ENCODE results near the gene GABBR2.
A peak's percentile ranks its signal among the peaks of the same experiment; 100 is the strongest.

Gene GABBR2

DNA sequence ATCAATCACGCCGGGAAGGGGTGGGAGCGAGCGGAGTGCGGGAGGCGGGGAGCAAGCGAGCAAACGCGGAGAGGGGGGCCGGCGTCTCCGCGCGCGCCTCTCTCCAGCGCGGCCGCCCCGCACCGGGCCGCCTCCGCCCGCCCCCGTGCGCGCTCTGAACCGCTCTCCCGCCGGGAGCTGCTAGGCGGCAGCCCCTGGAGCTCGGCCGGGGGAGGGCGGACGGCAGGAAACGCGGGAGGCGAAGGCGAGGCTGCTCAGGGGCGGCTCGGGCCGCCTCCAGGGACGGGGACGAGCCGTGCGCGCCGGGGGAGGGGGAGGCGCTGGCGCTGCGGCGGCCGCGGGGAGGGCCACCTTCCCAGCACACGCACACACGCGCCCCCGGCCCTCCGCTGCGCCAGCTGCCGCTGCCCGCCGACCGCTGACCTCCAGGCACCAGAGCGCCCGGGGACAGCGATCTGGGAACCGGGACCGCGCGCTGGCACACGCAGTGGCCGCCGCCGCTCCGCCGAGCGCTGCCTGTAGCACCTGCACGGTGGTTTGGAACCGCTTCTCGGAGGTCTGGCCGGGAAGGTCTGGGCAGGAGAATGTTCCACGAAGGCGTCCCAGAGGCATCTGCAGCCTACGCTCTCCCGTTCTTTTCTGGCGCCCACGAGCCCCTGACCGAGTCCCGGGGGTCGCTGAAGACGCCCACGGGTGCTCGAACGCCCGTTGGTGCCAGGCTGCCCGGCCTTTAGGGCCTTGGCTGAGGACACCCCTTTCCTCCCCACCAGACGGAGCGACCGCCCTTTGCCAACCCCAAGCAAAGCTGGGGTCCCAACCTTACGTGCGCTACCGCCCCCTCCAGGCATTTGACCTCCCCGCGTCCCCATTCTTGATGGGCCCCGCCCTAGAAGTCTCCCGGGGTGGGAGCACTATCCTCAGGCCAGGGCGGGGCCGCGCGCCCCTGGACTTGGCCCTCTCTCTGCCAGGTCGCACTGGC is at the start of gene GABBR2:
TSS of gene GABBR2 (minus strand) at position 3 of the 979 bp plus-strand sequence. CDS start 198 bp downstream, outside the sequence.
- no peak for DNase-seq (ENCODE audit: low read depth in 2 of 2)

DNA sequence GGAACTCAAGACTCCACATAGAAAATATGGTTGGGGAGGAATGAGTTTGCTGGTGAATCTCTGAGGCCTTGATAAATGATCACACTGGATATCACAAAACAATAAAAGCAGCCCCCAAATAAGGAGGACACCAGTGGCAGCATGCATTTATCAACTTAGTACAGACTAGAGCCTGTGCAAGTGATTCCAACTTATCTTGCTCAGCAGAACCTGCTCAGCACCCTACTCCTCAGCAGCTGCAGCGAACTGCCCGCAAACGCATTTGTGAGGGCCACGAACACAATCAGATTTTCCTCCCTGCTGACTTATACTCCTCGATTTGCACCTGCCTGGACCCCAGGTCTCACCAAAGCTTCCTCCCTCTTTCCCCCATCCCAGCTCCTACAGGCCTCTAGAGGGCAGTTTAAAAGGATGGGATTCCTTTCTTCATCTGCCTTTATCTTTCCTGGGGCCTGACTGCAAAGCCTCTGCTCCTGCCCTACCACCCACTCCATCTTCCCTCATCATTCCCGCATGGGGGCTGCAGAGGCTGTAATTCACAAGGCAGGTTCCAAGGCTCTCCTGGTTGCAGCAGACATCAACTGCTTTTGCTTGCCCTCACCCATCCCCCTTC is 46.4 kb upstream of the GABBR2 start:
- DNase-seq (ENCODE audit: low read depth in 2 of 2), result no peak

DNA sequence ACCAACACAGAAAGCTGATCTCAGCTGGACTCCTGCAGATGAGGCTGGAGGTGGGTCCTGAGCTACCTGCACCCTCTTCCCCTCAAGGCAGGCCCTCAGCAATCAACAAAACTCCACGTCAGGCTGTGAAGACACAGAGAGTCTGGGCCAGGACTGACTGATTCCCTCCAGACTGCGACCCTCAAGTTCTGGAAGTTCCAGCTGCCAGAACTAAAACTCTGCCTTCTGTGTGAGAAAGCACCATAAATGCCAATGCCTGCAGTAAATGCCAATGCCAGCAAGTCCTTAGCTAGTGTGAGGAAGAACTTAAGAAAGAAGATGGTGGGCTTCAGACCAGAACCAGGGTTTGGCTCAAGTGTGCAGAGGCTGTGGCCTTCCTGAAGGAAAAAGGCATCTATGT is 42.5 kb upstream of the GABBR2 start:
- DNase-seq (ENCODE audit: low read depth in 2 of 2), result no peak

DNA sequence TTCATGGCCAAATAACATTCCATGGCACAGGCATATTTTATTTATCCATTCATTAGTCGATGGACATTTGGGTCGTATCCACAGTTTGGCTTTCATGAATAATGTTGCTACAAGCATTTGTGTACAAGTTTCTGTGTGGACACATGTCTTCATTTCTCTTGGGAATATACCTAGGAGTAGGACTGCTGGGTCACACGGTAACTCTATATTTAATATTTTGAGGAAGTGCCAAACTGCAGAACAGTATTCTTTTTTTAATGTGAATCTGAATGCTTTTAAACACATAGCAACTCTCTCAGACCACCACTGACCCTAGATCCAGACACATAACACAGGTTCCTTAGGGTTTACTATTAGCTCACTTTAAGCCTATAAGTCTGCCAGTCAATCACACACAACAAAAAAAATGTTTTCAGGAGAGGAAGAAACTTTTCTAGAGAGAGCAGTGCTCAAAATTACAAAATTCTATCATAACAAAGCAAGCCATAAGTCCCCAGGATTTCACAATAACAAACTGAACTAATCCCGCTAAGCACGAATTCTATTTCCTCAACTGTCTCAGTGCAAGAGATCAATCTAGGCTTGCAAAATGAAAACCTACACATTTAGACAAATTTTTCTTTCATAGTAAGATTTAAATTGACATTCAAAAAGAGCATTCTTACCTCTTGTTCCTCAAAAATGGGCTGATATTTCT is 41.8 kb upstream of the GABBR2 start:
- no peak for DNase-seq (ENCODE audit: low read depth in 2 of 2)

DNA sequence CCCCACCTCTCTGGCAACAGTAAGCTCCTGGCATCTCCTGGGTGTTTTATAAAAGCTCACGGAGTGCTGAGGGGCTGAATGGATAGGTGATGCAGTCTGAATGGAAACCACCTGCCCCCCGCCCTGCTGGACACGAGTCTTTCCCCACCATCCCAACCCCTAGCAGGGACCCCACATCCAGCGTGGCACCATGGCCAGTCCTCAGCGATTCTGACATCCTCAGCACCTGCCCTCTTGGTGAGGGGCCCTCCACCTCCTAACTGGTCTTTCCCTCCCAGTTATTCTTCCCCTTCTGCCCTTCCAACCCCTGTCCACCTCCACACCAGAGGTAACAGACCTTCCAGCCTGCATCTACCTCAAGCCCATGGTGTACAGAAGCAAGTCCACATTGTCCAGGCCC is 38.7 kb upstream of the GABBR2 start:
- no peak for DNase-seq (ENCODE audit: low read depth in 2 of 2)

DNA sequence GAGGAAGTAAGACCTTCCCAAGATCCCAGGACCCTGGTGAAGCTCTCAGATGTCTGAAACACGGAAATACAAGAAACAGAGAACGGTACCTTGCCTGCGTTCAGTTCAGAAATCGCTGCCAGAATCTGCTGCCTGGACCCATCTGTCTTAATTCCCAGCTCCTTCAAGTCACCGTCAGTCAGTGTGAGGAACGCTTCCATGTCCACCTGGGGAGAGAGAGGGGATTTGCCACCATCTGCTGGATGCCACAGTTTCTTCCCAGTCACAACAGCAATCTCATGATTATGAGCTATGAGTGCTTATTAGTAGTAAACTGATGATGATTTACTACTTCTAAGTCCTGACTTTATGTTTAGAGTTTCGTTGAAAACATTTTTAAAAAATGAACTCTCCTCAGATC is 36.7 kb upstream of the GABBR2 start:
- DNase-seq (ENCODE audit: low read depth in 2 of 2), result no peak

DNA sequence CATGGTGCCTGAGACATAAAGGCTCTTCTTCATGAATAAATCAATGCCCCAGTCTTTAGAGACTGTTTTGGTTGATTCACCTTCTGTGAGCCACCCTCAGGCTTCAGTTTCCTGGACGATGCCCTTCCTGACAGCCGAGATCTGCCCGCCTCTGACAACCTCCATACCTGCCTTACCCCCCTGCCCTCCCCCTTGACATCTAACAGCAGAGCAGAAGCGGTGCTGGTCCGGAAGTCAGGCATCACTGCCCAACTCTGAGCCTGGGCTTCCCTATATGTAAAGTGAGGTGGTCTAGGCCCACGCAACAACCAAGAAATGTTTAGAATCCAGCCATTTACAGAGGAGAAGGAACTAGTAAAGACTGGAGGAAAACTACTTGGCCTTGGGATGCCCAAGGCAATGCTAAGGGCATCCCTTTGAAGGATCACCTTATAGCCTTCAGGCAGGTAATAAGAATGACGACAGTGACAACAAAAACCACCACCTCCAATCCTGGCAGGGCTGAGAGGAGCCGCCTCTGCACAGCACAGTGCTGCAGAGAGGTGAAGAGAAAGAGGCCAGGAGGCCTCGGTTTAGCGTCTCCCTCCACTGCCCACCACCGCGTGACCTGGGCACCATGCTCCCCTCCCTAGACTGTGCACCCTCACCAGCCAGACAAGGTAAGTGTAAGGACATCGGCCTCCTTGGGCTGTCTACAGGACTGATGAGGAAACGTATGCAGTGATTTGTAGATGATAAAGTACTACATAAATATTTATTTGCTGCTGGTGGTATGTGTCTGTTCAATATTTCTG is 35.3 kb upstream of the GABBR2 start:
- DNase-seq (ENCODE audit: low read depth in 2 of 2), result no peak

DNA sequence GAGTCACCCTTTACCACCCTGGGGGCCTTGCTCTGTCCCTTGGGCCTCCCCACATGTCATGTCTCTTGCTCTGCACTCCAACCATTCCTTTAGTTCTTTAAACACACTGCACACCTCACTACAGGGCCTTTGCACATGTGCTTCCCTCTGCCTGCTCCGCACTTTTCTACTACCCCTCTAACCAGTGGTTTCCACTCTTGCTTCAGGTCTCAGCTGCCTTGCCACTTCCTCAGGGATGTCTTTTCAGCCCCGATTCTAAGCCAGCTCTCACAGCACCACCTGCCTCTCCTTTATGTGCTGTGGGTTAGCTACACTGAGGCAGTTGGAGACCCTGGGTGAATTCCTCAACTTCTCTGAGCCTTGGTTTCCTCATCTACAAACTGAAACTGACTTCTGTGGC is 34.6 kb upstream of the GABBR2 start:
- no peak for DNase-seq (ENCODE audit: low read depth in 2 of 2)

DNA sequence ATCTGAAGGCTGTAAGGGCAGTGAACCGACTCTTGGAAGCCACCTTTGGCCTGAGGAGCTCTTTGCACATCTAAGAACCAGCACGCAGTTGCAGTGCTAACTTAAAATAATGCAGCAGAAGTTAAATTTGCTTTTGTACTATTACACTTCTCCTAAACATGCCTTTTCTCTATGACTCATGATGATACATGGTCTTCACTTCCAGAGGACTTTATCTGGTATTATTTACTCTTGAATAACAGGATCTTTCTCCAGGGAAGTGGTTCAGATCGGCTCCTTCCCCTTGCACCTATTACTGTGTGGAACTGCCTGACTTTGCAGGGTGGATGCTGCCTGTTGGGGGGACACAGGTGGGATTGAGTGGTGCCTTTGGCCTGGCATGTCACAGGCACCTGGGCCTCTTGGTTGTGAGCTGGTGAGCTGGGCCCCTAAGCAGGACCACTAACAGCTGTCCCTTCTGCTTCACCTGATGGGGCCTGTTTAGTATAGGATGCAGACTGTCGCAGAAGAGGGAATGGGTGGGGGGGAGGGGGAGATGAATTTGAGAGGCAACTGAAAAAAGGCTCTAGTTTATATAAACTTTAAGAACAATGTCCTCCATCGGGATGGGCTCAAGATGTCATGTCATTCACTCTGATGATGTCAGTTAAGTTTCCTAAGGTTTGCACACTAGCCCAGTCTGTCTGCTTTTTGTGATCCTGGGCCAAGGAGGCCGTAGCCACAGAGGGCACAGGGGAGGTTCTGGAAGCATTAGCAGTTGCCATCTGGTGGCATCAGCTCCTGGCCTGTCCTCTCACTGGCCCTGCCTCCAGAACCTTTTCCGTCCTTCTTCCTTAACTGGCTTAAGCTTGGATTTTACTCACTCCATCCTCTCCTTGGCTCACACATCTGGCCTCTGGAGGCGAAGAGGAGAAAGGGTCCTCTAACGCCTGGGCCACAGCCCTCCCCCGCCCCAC is 33.9 kb upstream of the GABBR2 start:
- peak in 1 of 2 experiments; percentile 4 for DNase-seq (ENCODE audit: low read depth in 2 of 2)

DNA sequence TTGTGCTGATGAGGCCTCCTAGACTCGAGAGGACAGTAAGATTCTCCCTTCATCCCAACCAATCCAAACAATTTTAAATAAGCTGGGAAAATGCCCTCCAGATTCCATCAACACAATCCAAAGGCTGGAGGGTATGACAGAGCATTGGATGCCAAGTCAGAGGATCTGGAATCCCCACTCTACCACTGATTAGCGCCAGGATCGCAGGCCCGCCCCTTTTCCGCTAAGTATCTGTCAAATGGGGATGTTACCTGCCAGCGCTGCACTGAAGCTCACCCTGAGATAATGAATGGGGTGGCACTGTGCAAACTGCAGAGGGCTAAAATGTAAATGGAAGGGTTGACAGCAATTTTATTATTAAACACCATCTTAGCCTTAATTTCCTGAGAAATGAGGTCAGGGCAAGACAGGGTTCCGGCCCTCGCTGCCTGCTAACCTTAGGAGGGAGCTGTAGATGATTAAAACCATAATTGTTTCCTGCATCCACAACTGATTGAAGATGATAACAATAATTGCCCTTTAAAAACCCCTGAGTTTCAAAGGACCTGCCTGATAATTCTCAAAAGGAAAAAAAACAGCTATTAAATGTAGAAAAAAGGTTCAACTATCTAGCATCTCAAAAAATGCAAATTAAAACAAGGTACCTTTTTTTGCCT is 31.6 kb upstream of the GABBR2 start:
- no peak for DNase-seq (ENCODE audit: low read depth in 2 of 2)

DNA sequence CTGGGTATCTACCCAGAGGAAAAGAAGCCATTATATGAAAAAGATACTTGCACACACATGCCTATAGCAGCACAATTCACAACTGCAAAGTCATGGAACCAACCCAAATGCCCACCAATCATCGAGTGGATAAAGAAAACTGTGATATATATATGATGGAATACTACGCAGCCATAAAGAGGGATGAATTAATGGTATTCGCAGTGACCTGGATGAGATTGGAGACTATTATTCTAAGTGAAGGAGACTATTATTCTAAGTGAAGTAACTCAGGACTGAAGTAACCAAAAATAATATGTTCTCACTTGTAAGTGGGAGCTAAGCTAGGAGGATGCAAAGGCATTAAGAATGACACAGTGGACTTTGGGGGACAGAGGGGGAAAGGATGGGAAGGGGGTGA is 30.0 kb upstream of the GABBR2 start:
- no peak for DNase-seq (ENCODE audit: low read depth in 2 of 2)

DNA sequence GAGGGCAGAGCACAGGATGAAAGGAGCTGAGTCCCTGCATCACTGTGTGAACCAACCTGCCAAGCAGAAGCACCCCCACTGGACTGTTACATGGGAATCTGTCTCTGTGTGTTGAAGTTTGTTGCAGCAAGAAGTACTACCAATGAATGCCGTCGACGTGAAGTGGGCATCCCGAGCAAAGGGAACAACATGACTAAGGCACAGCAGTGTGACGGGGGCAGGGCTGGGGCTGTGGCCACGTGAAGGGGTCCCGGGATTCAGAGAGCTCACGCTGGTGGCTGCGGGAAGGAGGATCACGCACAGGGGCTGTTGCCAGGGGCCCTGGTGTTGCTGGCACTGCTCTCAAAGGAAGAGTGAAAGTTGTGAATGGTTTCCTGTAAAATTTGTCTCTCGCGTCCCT is 27.5 kb upstream of the GABBR2 start:
- no peak for DNase-seq (ENCODE audit: low read depth in 2 of 2)

DNA sequence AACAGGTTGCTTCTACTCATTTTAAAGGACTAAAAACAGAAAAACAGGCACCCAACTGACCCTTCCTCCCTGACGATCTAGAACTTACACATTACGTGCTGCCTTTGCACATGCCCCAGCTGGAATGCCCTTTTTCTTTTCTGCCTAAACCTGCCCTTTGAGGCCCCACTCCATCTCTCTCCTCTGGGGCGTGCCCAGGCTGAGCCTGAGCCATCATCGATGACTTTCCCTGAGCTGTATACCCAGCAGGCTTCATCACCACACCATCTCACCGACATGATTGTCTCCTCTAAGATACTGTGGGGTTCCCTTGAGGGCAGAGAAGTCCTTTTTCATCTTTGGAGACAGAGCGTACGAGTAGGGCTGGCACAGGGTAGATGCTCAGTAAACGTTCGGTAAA is 24.1 kb upstream of the GABBR2 start:
- no peak for DNase-seq (ENCODE audit: low read depth in 2 of 2)

DNA sequence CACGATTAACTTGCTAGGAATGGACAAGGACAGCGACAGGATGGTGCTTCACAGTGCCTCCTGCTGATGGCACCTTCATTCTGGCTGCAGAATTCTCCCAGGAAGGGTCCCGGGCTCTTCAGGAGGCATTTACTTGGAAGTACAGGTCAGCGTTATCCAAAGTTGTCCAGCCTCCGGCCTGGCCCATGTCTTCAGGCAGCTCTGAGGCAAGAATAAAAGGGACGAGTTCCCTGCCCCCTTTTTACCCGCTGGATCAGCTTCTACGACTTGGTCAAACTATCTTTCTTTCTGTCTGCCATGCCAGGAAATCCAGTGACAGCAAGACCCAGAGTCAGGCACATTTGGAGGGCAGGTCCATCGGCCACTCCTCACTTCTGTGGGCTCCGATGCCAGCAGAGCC is 23.4 kb upstream of the GABBR2 start:
- no peak for DNase-seq (ENCODE audit: low read depth in 2 of 2)

DNA sequence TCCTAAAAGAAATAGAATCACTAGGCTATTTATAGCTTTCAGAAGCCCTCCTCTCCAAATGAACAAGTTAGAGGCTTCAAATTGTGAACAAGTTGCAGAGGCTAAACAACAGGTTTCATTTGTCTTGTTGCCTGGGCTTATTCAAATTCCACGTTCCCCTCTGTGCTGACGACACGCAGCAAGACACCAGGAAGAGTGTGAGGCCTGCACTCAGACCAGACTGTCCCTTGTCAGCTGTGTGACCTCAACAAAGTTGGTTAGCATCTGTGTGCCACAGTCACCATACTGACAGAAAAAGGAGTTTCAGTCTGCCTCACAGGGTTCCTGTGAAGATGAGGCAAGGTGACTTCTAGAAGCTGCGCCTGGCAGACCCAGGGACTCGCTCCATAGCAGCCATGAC is 22.1 kb upstream of the GABBR2 start:
- no peak for DNase-seq (ENCODE audit: low read depth in 2 of 2)

DNA sequence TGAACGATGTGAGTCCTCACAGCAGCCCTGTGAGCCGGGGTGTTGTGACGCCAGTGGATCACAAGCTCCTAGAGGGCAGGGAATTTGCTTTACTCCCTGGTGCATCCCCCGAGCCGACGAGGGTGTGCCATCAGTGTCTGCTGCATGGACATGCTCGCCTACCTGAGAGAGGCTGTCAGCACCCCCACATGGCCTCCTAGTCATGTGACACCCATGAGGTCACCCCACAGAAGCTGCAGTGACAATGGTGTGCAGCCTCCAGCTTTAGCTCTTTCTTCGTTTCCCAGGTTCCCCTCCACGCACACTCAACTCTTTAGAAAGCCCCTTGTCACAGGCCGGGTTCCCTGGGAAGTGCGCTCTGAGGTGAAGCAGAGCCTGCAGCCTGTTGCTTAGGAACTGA is 19.8 kb upstream of the GABBR2 start:
- DNase-seq (ENCODE audit: low read depth in 2 of 2), result no peak

DNA sequence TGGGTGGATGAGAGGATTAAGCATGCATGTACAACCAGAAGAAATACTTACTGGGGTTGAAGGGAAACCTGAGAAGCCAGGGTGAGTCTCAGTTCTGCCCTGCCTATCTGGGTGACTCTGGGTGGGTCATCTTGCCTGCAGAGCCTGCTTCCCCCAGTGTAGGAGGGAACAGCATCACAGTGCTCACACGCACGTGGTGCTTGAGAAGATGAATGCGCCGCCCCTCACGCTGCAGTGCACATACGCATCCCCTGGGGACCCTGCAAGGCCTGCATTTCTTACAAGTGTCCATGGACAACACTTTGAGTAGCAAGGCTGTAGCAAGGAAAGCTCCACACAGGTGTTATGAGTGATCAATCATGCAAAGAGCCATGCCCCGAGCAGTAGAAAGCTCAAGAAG is 18.7 kb upstream of the GABBR2 start:
- DNase-seq (ENCODE audit: low read depth in 2 of 2), result no peak

DNA sequence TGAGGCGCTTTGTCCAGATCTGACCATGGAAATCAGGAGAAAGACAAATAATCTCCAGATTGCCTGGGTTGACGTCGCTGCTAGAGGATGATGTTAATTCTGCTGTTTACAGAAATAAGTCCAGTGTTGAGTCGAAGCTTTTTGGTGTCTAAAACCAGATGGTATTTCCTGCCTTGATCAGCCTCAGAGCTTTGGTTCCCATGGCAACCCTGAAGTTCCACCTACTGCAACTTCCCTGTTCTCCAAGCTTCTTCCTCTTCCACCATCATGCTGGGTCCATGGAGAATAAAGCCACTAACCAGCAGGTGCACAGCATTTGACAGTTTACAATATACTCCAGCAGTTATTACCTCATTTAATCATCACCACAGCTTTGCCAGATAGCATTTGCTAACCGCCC is 18.0 kb upstream of the GABBR2 start:
- DNase-seq (ENCODE audit: low read depth in 2 of 2), result peak in 1 of 2 experiments; percentile 16

DNA sequence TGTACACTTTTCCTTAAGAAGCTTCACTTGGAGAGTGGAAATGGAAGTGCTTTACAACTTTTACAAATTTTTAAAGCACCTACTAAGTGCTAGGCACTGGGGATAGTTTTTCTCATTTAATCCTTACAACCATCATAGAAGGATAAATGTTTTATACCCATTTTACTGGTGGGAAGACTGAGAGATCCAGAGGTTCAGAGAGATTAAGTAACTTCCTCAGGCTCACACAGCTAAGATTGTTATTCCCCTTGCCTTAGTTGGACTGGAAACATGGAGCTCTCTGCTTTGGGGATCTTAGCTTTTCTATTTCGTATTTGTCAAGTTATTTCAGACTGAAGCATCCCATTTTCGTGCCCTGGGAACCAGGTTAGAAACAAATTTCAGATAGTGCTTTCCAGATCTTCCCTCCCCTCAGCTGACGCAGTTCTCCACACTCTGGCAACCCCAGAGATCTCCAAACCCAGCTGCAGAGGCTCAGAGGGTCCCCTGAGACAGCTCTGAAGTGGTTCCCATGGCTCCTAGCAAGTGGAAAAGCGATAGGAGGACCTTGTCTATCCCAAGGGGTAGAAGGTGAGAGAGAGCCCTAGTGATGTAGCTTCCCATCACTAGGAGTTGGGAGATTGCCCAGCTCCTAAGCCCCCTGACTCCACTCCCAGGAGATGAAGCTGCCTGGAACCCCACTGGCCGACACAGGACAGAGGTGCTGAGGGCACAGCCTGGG is 16.2 kb upstream of the GABBR2 start:
- no peak for DNase-seq (ENCODE audit: low read depth in 2 of 2)
